ENCODE results near the gene GAGE12H.
A peak's percentile ranks its signal among the peaks of the same experiment; 100 is the strongest.
"Not testable (repeated sequence)": the region's sequence is repeated elsewhere in the genome, so short reads cannot be mapped to it uniquely, and the experiment has no call there.

The GAGE12H gene, protein sequence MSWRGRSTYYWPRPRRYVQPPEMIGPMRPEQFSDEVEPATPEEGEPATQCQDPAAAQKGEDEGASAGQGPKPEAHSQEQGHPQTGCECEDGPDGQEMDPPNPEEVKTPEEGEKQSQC

DNA sequence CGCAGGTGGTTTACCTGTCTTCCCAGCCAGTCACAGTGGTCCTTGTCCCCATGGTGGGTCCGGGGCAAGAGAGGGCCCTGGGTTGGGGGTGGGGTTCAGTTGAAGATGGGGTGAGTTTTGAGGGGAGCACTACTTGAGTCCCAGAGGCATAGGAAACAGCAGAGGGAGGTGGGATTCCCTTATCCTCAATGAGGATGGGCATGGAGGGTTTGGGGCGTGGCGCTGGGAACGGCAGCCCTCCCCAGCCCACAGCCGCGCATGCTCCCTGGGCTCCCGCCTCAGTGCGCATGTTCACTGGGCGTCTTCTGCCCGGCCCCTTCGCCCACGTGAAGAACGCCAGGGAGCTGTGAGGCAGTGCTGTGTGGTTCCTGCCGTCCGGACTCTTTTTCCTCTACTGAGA lies at the start of gene GAGE12H:
GAGE12H (plus strand) TSS at position 301 of the 400 bp plus-strand sequence. CDS start 1,155 bp downstream, outside the sequence.
- DNase-seq, result not testable (repeated sequence)

DNA sequence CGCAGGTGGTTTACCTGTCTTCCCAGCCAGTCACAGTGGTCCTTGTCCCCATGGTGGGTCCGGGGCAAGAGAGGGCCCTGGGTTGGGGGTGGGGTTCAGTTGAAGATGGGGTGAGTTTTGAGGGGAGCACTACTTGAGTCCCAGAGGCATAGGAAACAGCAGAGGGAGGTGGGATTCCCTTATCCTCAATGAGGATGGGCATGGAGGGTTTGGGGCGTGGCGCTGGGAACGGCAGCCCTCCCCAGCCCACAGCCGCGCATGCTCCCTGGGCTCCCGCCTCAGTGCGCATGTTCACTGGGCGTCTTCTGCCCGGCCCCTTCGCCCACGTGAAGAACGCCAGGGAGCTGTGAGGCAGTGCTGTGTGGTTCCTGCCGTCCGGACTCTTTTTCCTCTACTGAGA lies 47.9 kb upstream of the GAGE12H start, which contains the start of gene GAGE12C:
GAGE12C (plus strand) TSS at position 301 of the 400 bp plus-strand sequence. CDS start 1,155 bp downstream, outside the sequence.
- not testable (repeated sequence) for DNase-seq

DNA sequence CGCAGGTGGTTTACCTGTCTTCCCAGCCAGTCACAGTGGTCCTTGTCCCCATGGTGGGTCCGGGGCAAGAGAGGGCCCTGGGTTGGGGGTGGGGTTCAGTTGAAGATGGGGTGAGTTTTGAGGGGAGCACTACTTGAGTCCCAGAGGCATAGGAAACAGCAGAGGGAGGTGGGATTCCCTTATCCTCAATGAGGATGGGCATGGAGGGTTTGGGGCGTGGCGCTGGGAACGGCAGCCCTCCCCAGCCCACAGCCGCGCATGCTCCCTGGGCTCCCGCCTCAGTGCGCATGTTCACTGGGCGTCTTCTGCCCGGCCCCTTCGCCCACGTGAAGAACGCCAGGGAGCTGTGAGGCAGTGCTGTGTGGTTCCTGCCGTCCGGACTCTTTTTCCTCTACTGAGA lies 38.3 kb upstream of the GAGE12H start, which contains the start of gene GAGE12D:
GAGE12D (plus strand) TSS at position 301 of the 400 bp plus-strand sequence. CDS start 1,155 bp downstream, outside the sequence.
- DNase-seq, result not testable (repeated sequence)

DNA sequence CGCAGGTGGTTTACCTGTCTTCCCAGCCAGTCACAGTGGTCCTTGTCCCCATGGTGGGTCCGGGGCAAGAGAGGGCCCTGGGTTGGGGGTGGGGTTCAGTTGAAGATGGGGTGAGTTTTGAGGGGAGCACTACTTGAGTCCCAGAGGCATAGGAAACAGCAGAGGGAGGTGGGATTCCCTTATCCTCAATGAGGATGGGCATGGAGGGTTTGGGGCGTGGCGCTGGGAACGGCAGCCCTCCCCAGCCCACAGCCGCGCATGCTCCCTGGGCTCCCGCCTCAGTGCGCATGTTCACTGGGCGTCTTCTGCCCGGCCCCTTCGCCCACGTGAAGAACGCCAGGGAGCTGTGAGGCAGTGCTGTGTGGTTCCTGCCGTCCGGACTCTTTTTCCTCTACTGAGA lies 28.8 kb upstream of the GAGE12H start, which contains the start of gene GAGE12E:
GAGE12E (plus strand) TSS at position 301 of the 400 bp plus-strand sequence. CDS start 1,155 bp downstream, outside the sequence.
- not testable (repeated sequence) for DNase-seq

DNA sequence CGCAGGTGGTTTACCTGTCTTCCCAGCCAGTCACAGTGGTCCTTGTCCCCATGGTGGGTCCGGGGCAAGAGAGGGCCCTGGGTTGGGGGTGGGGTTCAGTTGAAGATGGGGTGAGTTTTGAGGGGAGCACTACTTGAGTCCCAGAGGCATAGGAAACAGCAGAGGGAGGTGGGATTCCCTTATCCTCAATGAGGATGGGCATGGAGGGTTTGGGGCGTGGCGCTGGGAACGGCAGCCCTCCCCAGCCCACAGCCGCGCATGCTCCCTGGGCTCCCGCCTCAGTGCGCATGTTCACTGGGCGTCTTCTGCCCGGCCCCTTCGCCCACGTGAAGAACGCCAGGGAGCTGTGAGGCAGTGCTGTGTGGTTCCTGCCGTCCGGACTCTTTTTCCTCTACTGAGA lies 19.2 kb upstream of the GAGE12H start, which contains the start of gene GAGE12F:
GAGE12F (plus strand) TSS at position 301 of the 400 bp plus-strand sequence. CDS start 1,155 bp downstream, outside the sequence.
- not testable (repeated sequence) for DNase-seq

DNA sequence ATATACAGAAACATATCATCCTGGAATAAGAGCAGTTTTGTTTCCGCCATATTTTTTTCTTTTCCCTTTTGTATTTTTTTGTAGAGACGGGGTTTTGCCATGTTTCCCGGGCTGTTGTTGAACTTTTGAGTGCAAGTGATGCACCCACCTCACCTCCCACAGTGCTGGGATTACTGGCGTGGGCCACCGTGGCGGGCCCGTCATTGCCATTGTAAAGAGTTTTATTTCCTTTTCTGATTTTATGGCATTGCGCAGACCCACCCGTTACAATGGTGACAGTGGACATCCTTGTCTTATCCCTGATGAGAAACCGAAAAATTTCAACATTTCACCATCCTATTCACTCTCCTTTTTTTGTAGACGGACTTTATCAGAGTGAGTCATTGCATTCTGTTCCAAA lies 11.0 kb upstream of the GAGE12H start:
- not testable (repeated sequence) for DNase-seq

DNA sequence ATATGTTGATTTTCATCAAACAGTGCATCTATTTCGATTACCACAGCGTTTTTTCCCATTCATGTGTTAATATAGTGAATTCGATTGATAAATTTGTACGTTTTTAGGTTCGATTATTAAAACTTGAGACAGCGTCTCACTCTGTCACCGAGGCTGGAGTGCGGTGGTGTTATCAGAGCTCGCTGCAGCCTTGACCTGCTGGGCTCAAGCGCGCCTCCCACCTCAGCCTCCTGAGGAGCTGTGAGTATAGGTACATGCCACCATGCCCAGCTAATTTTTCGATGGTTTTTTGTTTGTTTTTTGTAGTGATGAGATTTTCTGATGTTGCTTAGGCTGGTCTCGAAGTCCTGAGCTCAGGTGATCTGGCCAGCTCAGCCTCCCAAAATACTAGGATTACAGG lies 10.6 kb upstream of the GAGE12H start:
- not testable (repeated sequence) for DNase-seq

DNA sequence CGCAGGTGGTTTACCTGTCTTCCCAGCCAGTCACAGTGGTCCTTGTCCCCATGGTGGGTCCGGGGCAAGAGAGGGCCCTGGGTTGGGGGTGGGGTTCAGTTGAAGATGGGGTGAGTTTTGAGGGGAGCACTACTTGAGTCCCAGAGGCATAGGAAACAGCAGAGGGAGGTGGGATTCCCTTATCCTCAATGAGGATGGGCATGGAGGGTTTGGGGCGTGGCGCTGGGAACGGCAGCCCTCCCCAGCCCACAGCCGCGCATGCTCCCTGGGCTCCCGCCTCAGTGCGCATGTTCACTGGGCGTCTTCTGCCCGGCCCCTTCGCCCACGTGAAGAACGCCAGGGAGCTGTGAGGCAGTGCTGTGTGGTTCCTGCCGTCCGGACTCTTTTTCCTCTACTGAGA lies 9.6 kb upstream of the GAGE12H start, which contains the start of gene GAGE12G:
GAGE12G (plus strand) TSS at position 301 of the 400 bp plus-strand sequence. CDS start 1,155 bp downstream, outside the sequence.
- not testable (repeated sequence) for DNase-seq

DNA sequence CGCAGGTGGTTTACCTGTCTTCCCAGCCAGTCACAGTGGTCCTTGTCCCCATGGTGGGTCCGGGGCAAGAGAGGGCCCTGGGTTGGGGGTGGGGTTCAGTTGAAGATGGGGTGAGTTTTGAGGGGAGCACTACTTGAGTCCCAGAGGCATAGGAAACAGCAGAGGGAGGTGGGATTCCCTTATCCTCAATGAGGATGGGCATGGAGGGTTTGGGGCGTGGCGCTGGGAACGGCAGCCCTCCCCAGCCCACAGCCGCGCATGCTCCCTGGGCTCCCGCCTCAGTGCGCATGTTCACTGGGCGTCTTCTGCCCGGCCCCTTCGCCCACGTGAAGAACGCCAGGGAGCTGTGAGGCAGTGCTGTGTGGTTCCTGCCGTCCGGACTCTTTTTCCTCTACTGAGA lies 9.4 kb downstream of the GAGE12H start, which contains the start of gene GAGE2A:
GAGE2A (plus strand) TSS at position 301 of the 400 bp plus-strand sequence. CDS start 1,155 bp downstream, outside the sequence.
- not testable (repeated sequence) for DNase-seq

DNA sequence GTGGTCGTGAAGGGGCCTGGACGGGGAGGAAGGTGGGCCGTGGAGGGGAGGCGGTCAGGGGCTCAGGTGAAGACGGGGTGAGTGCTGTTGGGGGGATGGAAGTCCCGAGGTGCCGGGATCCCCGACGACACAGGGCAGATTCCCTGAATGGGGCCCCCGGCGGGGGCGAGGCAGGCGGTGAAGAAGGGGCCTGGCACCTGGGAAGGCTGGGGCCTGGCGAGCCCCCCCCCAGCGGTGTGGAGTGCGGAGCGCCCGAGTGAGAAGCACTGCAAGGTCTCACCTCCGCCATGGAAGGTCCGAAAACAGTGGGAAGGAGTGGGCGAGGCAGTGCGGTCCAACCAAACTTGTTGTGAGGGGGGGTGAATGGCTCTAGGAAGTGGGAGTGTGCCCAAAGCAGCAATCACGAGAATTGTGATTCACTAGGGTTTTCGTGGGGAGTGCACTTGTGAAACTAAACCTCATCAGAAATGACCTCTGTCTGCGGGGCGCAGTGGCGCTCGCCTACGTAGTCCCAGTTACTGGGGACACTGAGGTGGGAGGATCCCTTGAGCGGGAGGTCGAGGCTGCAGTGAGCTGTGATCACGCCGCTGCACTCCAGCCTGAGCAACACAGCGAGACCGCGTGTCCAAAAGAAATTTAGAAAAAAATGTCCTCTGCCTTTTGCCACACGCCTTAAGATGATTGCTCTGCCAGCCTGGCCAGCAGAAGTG lies 10.2 kb downstream of the GAGE12H start:
- DNase-seq, result not testable (repeated sequence)

DNA sequence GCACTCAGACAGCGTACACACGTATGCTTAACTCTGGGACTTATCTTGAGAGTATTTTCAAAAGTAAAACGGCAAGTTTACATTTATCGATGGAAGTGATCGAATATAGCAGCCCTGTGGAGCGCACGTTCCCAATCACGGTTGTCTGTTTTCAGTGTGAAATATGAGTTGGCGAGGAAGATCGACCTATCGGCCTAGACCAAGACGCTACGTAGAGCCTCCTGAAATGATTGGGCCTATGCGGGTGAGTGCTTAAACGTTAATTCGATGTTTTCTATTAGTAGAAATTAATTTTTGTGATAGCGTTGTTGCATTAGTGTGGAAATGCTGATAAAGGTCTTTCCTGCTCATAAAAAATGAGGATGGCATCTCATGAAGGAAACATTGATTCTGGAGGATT lies 10.7 kb downstream of the GAGE12H start:
- DNase-seq, result not testable (repeated sequence)

DNA sequence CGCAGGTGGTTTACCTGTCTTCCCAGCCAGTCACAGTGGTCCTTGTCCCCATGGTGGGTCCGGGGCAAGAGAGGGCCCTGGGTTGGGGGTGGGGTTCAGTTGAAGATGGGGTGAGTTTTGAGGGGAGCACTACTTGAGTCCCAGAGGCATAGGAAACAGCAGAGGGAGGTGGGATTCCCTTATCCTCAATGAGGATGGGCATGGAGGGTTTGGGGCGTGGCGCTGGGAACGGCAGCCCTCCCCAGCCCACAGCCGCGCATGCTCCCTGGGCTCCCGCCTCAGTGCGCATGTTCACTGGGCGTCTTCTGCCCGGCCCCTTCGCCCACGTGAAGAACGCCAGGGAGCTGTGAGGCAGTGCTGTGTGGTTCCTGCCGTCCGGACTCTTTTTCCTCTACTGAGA lies 19.0 kb downstream of the GAGE12H start, which contains the start of gene GAGE1:
GAGE1 (plus strand) TSS at position 301 of the 400 bp plus-strand sequence. CDS start 1,155 bp downstream, outside the sequence.
- not testable (repeated sequence) for DNase-seq

DNA sequence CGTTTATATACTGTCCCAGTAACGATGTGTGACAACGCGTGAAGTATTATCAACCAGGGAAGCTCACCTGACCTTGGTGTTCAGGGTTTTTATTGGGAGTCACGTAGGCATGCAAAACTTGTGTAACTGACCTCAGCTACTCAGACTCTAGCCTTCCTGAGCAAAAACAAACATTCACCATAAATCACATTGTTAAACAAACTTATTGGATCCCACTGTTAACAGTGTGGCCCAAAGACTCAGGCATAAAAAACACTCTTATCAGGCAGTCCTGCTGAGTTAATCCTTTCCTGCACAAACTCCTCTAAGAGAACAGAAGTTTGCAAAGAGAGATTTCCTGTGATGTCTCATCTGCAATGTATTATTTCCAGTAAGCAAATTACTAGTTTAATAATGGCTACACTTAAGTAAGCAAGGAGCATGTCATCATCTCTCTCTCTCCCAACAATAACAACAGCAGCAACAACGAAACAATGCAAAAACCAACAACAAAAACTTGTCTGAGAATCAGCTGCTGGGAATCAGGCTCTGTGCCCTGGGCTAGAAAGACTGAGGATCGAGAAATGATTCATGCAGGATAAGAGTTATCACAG lies 31.1 kb downstream of the GAGE12H start:
- DNase-seq, result no peak

DNA sequence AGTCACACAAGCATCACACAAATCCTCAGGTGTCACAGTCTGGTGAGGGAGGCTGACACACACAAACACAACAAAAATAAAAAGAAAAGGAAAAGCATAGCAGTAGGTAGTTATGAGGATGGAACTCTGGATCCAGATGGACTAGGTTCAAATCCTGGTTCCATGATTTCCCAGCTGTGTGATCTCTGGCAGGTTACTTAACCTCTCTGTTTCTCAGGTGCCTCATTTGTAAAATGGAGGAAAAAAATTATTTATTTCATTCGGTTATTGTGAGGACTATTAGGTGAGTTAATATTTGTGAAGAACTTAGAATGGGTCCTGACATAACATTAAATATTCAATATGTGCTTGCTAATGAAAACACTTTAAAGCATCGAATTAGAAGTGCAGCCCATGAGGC lies 38.8 kb downstream of the GAGE12H start:
- DNase-seq, result no peak

DNA sequence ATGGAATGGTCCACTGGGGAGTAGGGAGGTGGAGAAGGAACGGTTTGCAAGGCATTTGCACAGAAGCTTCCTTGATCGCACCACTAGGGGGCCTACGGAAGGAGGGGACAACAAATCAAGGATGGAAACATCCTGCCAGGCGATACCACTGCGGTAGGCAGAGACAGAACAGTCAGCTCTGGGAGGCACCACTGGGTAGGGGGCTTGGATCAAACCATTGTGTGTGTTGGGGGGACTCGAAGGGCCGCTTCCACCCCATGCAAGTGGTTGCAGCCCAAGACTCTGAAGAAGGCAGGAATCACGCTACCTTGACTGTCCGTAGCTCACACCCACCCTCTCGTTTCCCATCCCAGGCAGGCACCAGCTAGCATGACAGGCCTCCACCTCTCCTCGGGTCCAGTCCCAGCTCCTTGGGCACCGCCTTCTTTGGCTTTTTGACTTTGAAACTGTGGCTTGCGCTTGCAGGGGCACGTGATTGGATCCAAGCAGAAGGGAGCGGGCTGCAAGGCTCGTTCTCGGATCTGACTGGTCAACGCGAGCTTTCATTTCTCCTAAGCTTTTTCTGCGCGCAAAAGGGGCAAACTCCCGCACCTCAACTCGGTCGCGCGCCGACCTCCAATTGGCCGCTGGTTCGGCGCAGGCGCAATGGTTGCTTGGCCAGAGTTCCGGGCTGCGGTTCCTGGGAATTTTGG lies 47.5 kb downstream of the GAGE12H start:
- peak; percentile 29 for DNase-seq
